ENCODE results near the gene GRM4.

- TF ChIP-seq CTCF (IDR thresholded peaks at IDR 0.05) (no peak), POLR2A (IDR thresholded peaks at IDR 0.05) (no peak)
Observed at GRCh38 chr6:33992191-33992590, 153.7 kb downstream of the GRM4 start.

All from right lobe of liver (tissue), 4 donors.